K562 (cell line): ENCODE results near the gene ZNF593OS. TPM values are rescaled to one million over a fixed set of nuclear protein-coding genes. Genes with fewer than 3 reads are reported as not detected.

Source experiments
- ASH1L ChIP-seq: fragments of 450-650 bp; IDR thresholded peaks from 2 replicates; pipeline ENCODE4 v1.6.1; 2018; ENCODE audit warnings: borderline replicate concordance, mild to moderate bottlenecking, low read depth; ENCODE audit not compliant: partially characterized antibody
- DIDO1 ChIP-seq: fragments of 450-650 bp; IDR thresholded peaks from 2 replicates; pipeline ENCODE4 v1.6.1; 2016; ENCODE audit warnings: low read depth, missing biosample characterization, missing genetic modification characterization
- ELF1 ChIP-seq: fragments of 200-800 bp; sonication (Bioruptor generic); IDR thresholded peaks from 2 replicates; pipeline ENCODE4 v1.6.1; 2016; ENCODE audit warnings: missing genetic modification characterization, missing compliant biosample characterization
- FOXJ2 ChIP-seq: fragments of 200-800 bp; sonication (Bioruptor generic); IDR thresholded peaks from 2 replicates; pipeline ENCODE4 v1.6.1; 2016; ENCODE audit warnings: missing genetic modification characterization, missing compliant biosample characterization
- GTF2A2 ChIP-seq: IDR thresholded peaks from 2 replicates; pipeline ENCODE4 v1.6.1; 2016; ENCODE audit warnings: mild to moderate bottlenecking, missing genetic modification characterization, missing compliant biosample characterization
- ILK ChIP-seq: fragments of 450-650 bp; IDR thresholded peaks from 2 replicates; pipeline ENCODE4 v1.6.1; 2016; ENCODE audit warnings: missing genetic modification characterization, low read depth, mild to moderate bottlenecking, missing compliant biosample characterization, moderate library complexity, borderline replicate concordance
- MBD2 ChIP-seq: sonication (generic); IDR thresholded peaks from 2 replicates; pipeline ENCODE4 v1.6.1; 2016; ENCODE audit warnings: low read depth, borderline replicate concordance
- RBBP5 ChIP-seq: fragments of 200-600 bp; sonication (generic); IDR thresholded peaks from 2 replicates; pipeline ENCODE4 v1.6.1; 2012; ENCODE audit warnings: borderline replicate concordance, mild to moderate bottlenecking, low read length, control low read depth, inconsistent platforms; ENCODE audit not compliant: insufficient read depth, poor library complexity, severe bottlenecking
- TSC22D4 ChIP-seq: fragments of 450-650 bp; IDR thresholded peaks from 2 replicates; pipeline ENCODE4 v1.6.1; 2016; ENCODE audit warnings: missing genetic modification characterization, missing biosample characterization, control low read depth
- ZC3H4 ChIP-seq: sonication (generic); formaldehyde crosslinking; IDR thresholded peaks from 2 replicates; pipeline ENCODE4 v1.9.0; 2021; ENCODE audit warnings: missing genetic modification reagents, borderline replicate concordance
- ZNF584 ChIP-seq: fragments of 200-800 bp; sonication (Bioruptor generic); IDR thresholded peaks from 2 replicates; pipeline ENCODE4 v1.6.1; 2016; ENCODE audit warnings: low read depth, mild to moderate bottlenecking, missing genetic modification characterization, missing compliant biosample characterization
- ZNF589 ChIP-seq: fragments of 200-800 bp; sonication (Bioruptor generic); IDR thresholded peaks from 2 replicates; pipeline ENCODE4 v1.6.1; 2016; ENCODE audit warnings: low read depth, missing genetic modification characterization, missing compliant biosample characterization
- polyA plus RNA-seq, 8 experiments: library from polyadenylated mRNA; depleted of rRNA in 4 of 8; stranded (reverse) in 5 of 8; unstranded in 3 of 8; fragments of >200 nt; fragmentation: Nextera tagmentation in 2 of 8; fragmentation: Illumina TruSeq in 1 of 8; extraction: Ambion mirVana in 2 of 8; extraction: Trizol in 1 of 8; gene quantifications; 2 replicates each; pipeline versions ENCODE4 v1.2.1 to v1.2.3, GENCODE V29; 2011 to 2014; ENCODE audit warnings: inconsistent platforms in 1 of 8, missing spikeins in 1 of 8
- total RNA-seq, 7 experiments: library from RNA; depleted of rRNA in 6 of 7; stranded (reverse); fragments of >200 nt in 6 of 7; fragmentation: Illumina TruSeq in 2 of 7; extraction: Trizol in 2 of 7; gene quantifications; 2 replicates each; pipeline versions ENCODE4 v1.2.1 to v1.2.3, GENCODE V29; 2011 to 2021; ENCODE audit warnings: low replicate concordance in 1 of 7
- TF ChIP-seq, protein P1 (sequence below): fragments of 250-450 bp; sonication (Bioruptor Pico); IDR thresholded peaks from 2 replicates; pipeline ENCODE4 v1.4.0; 2020; ENCODE audit warnings: mild to moderate bottlenecking, moderate library complexity
- TF ChIP-seq, protein P2 (sequence below): sonication (generic); formaldehyde crosslinking; IDR thresholded peaks from 2 replicates; pipeline ENCODE4 v1.8.1; 2023; ENCODE audit warnings: missing genetic modification reagents, mild to moderate bottlenecking, borderline replicate concordance

Gene ZNF593OS
- total and polyA plus RNA-seq, 9 of the 15 experiments (the other 6 are each of a cell fraction or from before 2014, with no cell fraction given): 0.24 to 0.27 TPM; not detected in 7

DNA sequence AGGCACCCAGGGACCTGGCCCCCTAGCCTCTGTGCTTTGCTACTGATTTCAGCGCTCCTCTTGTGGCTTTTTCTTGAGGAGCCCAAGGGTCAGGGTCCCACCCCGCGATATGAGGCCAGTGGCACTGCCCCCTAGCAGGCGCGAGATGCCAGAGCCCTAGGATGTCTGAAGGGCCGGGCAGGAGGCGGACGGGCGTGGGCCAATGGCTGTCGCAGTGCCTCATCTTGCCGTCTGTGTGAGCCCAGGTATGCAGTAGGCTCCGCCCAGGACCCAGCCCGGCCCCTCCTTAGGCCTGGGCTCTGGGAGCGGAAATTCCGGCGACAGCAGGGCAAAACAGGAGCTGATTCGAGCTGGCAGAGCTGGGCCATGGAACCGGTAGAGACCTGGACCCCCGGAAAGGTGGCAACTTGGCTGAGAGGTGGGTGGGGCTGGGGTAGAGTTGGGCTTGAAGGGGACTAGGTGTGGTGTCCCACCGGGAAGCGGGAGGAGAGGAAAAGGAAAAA, 5.6 kb upstream of the ZNF593OS start, which contains the start of gene CNKSR1 (continued):
- TF ChIP-seq MBD2: no peak
- no peak for TF ChIP-seq ZNF589 (CRISPR knock-in tag)
- no peak for TF ChIP-seq FOXJ2
- no peak for TF ChIP-seq ZNF584 (CRISPR knock-in tag)
- TF ChIP-seq, protein P1, sequence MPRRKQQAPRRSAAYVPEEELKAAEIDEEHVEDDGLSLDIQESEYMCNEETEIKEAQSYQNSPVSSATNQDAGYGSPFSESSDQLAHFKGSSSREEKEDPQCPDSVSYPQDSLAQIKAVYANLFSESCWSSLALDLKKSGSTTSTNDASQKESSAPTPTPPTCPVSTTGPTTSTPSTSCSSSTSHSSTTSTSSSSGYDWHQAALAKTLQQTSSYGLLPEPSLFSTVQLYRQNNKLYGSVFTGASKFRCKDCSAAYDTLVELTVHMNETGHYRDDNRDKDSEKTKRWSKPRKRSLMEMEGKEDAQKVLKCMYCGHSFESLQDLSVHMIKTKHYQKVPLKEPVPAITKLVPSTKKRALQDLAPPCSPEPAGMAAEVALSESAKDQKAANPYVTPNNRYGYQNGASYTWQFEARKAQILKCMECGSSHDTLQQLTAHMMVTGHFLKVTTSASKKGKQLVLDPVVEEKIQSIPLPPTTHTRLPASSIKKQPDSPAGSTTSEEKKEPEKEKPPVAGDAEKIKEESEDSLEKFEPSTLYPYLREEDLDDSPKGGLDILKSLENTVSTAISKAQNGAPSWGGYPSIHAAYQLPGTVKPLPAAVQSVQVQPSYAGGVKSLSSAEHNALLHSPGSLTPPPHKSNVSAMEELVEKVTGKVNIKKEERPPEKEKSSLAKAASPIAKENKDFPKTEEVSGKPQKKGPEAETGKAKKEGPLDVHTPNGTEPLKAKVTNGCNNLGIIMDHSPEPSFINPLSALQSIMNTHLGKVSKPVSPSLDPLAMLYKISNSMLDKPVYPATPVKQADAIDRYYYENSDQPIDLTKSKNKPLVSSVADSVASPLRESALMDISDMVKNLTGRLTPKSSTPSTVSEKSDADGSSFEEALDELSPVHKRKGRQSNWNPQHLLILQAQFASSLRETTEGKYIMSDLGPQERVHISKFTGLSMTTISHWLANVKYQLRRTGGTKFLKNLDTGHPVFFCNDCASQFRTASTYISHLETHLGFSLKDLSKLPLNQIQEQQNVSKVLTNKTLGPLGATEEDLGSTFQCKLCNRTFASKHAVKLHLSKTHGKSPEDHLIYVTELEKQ (CRISPR knock-in tag): no peak
- TF ChIP-seq RBBP5: no peak
- no peak for TF ChIP-seq ELF1 (tag)
- 0 out of 2 replicates have a peak, but pooled peaks have one; percentile 21 for TF ChIP-seq ZC3H4
- TF ChIP-seq DIDO1 (tag): no peak
- TF ChIP-seq, protein P2, sequence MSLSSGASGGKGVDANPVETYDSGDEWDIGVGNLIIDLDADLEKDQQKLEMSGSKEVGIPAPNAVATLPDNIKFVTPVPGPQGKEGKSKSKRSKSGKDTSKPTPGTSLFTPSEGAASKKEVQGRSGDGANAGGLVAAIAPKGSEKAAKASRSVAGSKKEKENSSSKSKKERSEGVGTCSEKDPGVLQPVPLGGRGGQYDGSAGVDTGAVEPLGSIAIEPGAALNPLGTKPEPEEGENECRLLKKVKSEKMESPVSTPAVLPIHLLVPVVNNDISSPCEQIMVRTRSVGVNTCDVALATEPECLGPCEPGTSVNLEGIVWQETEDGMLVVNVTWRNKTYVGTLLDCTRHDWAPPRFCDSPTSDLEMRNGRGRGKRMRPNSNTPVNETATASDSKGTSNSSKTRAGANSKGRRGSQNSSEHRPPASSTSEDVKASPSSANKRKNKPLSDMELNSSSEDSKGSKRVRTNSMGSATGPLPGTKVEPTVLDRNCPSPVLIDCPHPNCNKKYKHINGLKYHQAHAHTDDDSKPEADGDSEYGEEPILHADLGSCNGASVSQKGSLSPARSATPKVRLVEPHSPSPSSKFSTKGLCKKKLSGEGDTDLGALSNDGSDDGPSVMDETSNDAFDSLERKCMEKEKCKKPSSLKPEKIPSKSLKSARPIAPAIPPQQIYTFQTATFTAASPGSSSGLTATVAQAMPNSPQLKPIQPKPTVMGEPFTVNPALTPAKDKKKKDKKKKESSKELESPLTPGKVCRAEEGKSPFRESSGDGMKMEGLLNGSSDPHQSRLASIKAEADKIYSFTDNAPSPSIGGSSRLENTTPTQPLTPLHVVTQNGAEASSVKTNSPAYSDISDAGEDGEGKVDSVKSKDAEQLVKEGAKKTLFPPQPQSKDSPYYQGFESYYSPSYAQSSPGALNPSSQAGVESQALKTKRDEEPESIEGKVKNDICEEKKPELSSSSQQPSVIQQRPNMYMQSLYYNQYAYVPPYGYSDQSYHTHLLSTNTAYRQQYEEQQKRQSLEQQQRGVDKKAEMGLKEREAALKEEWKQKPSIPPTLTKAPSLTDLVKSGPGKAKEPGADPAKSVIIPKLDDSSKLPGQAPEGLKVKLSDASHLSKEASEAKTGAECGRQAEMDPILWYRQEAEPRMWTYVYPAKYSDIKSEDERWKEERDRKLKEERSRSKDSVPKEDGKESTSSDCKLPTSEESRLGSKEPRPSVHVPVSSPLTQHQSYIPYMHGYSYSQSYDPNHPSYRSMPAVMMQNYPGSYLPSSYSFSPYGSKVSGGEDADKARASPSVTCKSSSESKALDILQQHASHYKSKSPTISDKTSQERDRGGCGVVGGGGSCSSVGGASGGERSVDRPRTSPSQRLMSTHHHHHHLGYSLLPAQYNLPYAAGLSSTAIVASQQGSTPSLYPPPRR (CRISPR knock-in tag): no peak
- TF ChIP-seq GTF2A2 (tag): no peak
- no peak for TF ChIP-seq TSC22D4 (tag)
- no peak for TF ChIP-seq ASH1L
- TF ChIP-seq ILK: no peak
- TF ChIP-seq, all 486 proteins: peak for 3
